Peyer's patch (tissue), 4 donors: Measurements from ENCODE around the gene LETMD1. TPM values are rescaled to one million over a fixed set of nuclear protein-coding genes. Genes with fewer than 3 reads are reported as not detected.

Experiments
- DNase-seq, 3 donors: peaks; one replicate each; pipeline ENCODE4 v3.0.0-alpha.2; 2017 to 2019
- H3K27ac ChIP-seq, 4 donors: fragments of 200-600 bp; sonication (generic); one replicate each; pipeline ENCODE4 v1.5.1; 2016 to 2019
- H3K27me3 ChIP-seq, 2 donors: fragments of 200-600 bp; sonication (generic); one replicate each; pipeline ENCODE4 v1.5.1; 2019
- H3K36me3 ChIP-seq, 3 donors: fragments of 200-600 bp; sonication (generic); one replicate each; pipeline ENCODE4 v1.5.1; 2016 to 2019
- H3K4me1 ChIP-seq, 4 donors: fragments of 200-600 bp; sonication (generic); one replicate each; pipeline ENCODE4 v1.5.1; 2016 to 2019
- H3K4me3 ChIP-seq, 4 donors: fragments of 200-600 bp; sonication (generic); 1 replicate in 3 of 4; 2 replicates in 1 of 4; pipeline ENCODE4 v1.5.1; 2016 to 2019; ENCODE audit warnings: mild to moderate bottlenecking in 1 of 4
- H3K9me3 ChIP-seq, 4 donors: fragments of 200-600 bp; sonication (generic); one replicate each; pipeline ENCODE4 v1.5.1; 2016 to 2019; ENCODE audit warnings: mild to moderate bottlenecking in 1 of 4
- POLR2A ChIP-seq, 2 donors: fragments of 450-650 bp; IDR thresholded peaks; one replicate each; pipeline ENCODE4 v1.5.1; 2017; ENCODE audit warnings: antibody characterized with exemption in 2 of 2, mild to moderate bottlenecking in 2 of 2, moderate library complexity in 2 of 2
- total RNA-seq, 4 donors: library from RNA; depleted of rRNA; stranded (reverse); fragments of >200 nt; gene quantifications; one replicate each; pipeline ENCODE4 v1.1.0, GENCODE V29; 2016
- TF ChIP-seq, protein P1 (sequence below), 6 experiments: fragments of 450-650 bp in 4 of 6; fragments of 200-600 bp in 2 of 6; sonication (generic) in 1 of 6; IDR thresholded peaks; one replicate each; pipeline ENCODE4 v1.5.1; 2017 to 2019; ENCODE audit warnings: antibody characterized with exemption in 6 of 6, mild to moderate bottlenecking in 3 of 6, moderate library complexity in 1 of 6

The LETMD1 gene
- total RNA-seq, 4 donors from 2014 or later: 55.3 to 155 (median 91.4) TPM

DNA sequence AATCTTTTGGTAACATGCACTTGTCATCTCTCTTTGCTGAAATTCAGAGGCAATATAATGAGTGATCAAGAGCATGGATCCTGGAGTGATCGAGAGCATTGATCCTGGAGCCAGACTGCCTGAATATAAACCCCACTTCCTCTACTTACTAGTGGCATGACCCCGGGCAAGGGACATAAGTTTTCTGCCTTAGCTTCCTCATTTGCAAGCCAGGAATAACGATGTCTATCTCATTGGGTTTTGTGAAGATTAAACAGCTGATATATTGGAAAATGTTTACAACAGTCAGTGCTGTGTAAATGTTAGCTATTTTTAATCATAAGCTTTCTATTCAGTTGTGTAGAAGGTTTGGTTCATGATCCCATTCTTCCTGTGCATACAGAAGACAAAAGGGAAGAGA is 37.6 kb downstream of the LETMD1 start:
- Histone ChIP-seq H3K4me1 (peaks cover 0 to 15% (median 0%) of the 10 kb centered on the region in 4 donors), H3K36me3 (no peaks in the 10 kb centered on the region), H3K27ac (no peak overlapping the region), H3K27me3 (no peaks in the 10 kb centered on the region), H3K9me3 (no peaks in the 10 kb centered on the region), H3K4me3 (no peak overlapping the region)
- TF ChIP-seq, protein P1, sequence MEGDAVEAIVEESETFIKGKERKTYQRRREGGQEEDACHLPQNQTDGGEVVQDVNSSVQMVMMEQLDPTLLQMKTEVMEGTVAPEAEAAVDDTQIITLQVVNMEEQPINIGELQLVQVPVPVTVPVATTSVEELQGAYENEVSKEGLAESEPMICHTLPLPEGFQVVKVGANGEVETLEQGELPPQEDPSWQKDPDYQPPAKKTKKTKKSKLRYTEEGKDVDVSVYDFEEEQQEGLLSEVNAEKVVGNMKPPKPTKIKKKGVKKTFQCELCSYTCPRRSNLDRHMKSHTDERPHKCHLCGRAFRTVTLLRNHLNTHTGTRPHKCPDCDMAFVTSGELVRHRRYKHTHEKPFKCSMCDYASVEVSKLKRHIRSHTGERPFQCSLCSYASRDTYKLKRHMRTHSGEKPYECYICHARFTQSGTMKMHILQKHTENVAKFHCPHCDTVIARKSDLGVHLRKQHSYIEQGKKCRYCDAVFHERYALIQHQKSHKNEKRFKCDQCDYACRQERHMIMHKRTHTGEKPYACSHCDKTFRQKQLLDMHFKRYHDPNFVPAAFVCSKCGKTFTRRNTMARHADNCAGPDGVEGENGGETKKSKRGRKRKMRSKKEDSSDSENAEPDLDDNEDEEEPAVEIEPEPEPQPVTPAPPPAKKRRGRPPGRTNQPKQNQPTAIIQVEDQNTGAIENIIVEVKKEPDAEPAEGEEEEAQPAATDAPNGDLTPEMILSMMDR (IDR thresholded peaks at IDR 0.05): no peak
- TF ChIP-seq POLR2A (IDR thresholded peaks at IDR 0.05): no peak
- no peak for DNase-seq

DNA sequence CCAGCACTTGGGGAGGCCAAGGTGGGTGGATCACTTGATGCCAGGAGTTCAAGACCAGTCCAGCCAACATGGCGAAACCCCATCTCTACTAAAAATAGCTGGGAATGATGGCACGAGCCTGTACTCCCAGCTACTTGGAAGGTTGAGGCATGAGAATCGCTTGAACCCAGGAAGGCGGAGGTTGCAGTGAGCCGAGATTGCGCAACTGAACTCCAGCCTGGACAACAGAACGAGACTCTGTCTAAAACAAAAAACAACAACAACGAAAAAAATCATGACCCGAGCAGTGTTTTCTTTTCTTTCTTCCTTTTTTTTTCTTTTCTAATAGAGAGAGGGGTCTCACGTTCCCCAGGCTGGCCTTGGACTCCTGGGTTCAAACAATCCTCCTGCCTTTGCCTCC is 38.8 kb downstream of the LETMD1 start:
- Histone ChIP-seq H3K4me1 (peaks cover 0 to 9% (median 0%) of the 10 kb centered on the region in 4 donors), H3K9me3 (no peaks in the 10 kb centered on the region), H3K27me3 (no peaks in the 10 kb centered on the region), H3K27ac (no peak overlapping the region), H3K4me3 (no peak overlapping the region), H3K36me3 (no peaks in the 10 kb centered on the region)
- DNase-seq: no peak
- TF ChIP-seq, protein P1 (IDR thresholded peaks at IDR 0.05): no peak
- TF ChIP-seq POLR2A (IDR thresholded peaks at IDR 0.05): no peak

DNA sequence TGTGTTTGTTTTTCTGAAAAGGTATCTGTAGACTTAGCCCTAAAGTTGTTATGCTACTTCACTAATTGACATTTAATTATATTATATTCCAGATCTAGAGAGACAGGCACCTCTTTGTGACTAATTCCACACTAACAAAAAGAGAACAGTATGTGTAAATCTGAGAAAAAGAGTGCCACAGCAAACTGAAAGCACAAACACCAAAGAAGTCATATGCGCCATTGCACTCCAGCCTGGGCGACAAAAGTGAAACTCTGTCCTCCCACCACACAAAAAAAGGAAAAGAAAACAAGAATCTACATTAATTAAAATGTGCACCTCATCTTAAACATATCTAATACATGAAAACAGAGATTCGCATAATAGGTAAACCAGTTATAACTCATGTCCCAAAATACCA is 39.7 kb downstream of the LETMD1 start:
- TF ChIP-seq POLR2A (IDR thresholded peaks at IDR 0.05): no peak
- TF ChIP-seq, protein P1 (IDR thresholded peaks at IDR 0.05): no peak
- DNase-seq: no peak
- Histone ChIP-seq H3K9me3 (no peaks in the 10 kb centered on the region), H3K4me1 (peaks cover 0 to under 1% (median 0%) of the 10 kb centered on the region in 4 donors), H3K27me3 (no peaks in the 10 kb centered on the region), H3K27ac (no peak overlapping the region), H3K4me3 (no peak overlapping the region), H3K36me3 (no peaks in the 10 kb centered on the region)

DNA sequence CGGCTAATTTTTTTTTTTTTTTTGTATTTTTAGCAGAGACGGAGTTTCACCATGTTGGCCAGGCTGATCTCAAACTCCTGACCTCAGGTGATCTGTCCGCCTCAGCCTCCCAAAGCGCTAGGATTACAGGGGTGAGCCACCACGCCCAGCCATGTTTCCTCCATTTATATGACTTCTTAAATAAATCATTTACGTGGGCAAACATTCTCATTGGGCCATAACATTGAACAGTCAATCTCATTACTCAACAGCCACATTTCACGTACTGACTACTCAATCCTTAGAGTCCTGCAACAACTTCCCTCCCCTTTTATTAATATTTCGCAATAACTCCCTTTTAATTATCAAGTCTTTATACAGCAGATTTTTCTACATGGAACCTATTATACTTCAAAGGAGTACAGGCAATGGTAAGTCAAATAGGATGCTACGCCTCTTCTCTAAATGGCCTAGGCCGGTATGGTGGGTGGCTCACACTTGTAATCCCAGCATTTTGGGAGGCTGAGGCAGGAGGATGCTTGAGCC is 42.6 kb downstream of the LETMD1 start:
- H3K4me3 ChIP-seq: no peak overlapping the region
- H3K27me3 ChIP-seq: no peaks in the 10 kb centered on the region
- H3K9me3 ChIP-seq: no peaks in the 10 kb centered on the region
- TF ChIP-seq, protein P1 (IDR thresholded peaks at IDR 0.05): no peak
- TF ChIP-seq POLR2A (IDR thresholded peaks at IDR 0.05): no peak
- no peak for DNase-seq
- H3K36me3 ChIP-seq: peaks cover 0 to 21% (median 0%) of the 10 kb centered on the region in 3 donors
- no peak overlapping the region for H3K27ac ChIP-seq
- H3K4me1 ChIP-seq: no peaks in the 10 kb centered on the region

DNA sequence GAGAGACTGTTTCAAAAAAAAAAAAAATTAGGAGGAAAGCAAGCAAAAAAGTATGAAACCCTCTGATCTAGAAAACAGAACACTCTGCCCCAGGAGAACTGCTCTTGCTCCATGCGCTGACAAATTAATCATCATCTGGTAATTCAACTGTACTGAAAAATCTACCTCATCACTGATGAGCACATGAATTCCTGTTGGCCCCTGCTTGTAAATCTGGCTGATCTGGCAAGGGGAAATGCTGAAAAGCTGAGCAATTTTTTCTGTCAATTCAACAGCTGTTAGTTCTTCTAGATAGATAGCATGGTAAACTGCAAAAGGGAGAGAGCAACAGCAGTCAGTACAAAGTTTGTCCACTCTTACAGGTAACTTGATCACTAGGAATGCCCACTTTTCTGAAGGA is 50.5 kb downstream of the LETMD1 start:
- Histone ChIP-seq H3K36me3 (peaks cover 0 to 98% (median 0%) of the 10 kb centered on the region in 3 donors), H3K27ac (no peak overlapping the region), H3K27me3 (no peaks in the 10 kb centered on the region), H3K4me1 (no peaks in the 10 kb centered on the region), H3K4me3 (no peak overlapping the region), H3K9me3 (no peaks in the 10 kb centered on the region)
- no peak for DNase-seq
- no peak for TF ChIP-seq POLR2A (IDR thresholded peaks at IDR 0.05)
- TF ChIP-seq, protein P1 (IDR thresholded peaks at IDR 0.05): no peak

DNA sequence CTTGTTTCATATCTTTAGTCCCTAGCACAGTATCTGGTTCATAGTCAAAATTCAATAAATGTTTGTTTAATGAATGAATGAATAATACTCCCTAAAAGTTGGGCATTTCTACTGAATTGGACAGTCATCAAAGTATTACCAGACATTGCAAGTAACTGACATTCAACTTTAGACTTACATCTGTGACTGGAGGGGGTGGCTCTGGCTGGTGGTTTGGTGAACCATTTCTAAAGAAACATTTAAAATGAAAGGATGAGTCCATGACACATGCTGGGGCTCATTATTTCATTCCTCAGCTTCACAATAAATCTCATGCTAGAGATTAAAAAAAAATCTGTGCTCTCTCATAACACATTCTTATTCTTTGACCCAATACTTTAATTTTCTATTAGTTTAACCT is 55.9 kb downstream of the LETMD1 start:
- TF ChIP-seq, protein P1 (IDR thresholded peaks at IDR 0.05): no peak
- TF ChIP-seq POLR2A (IDR thresholded peaks at IDR 0.05): no peak
- Histone ChIP-seq H3K9me3 (no peaks in the 10 kb centered on the region), H3K27me3 (no peaks in the 10 kb centered on the region), H3K4me1 (no peaks in the 10 kb centered on the region), H3K27ac (no peak overlapping the region), H3K36me3 (peaks cover 0 to 90% (median 0%) of the 10 kb centered on the region in 3 donors), H3K4me3 (no peak overlapping the region)
- no peak for DNase-seq
